AG09309 (cell line): ENCODE data around the gene BAHCC1.

Experiments used
- DNase-seq: peaks from one replicate; pipeline ENCODE4 v3.0.0-alpha.2; 2010; ENCODE audit warnings: low read depth
- H3K4me3 ChIP-seq: 2 replicates; pipeline ENCODE4 v1.5.1; 2011; ENCODE audit warnings: mild to moderate bottlenecking, low read depth, low read length, moderate library complexity; ENCODE audit not compliant: control insufficient read depth
- CTCF ChIP-seq: IDR thresholded peaks from 2 replicates; pipeline ENCODE4 v1.5.1; 2011; ENCODE audit warnings: mild to moderate bottlenecking, low read depth, low read length, inconsistent platforms; ENCODE audit not compliant: insufficient read depth, control insufficient read depth; ENCODE audit errors: missing control alignments

BAHCC1 gene

GRCh38 chr17:81370294-81370693, 25.0 kb upstream of the BAHCC1 start:
- no peak for DNase-seq
- no peak overlapping the region for H3K4me3 ChIP-seq
- TF ChIP-seq CTCF, result no peak

- no peak overlapping the region for H3K4me3 ChIP-seq
- DNase-seq, result no peak
- peak; percentile 72 for TF ChIP-seq CTCF
Measured at GRCh38 chr17:81371910-81372760, 23.1 kb upstream of the BAHCC1 start.

GRCh38 chr17:81373536-81374160, 21.6 kb upstream of the BAHCC1 start:
- H3K4me3 ChIP-seq, result no peak overlapping the region
- DNase-seq, result no peak
- no peak for TF ChIP-seq CTCF

- DNase-seq, result no peak
- H3K4me3 ChIP-seq, result no peak overlapping the region
- no peak for TF ChIP-seq CTCF
Measured at GRCh38 chr17:81374890-81375289, 20.4 kb upstream of the BAHCC1 start.

GRCh38 chr17:81376946-81377714, 18.1 kb upstream of the BAHCC1 start:
- H3K4me3 ChIP-seq, result no peak overlapping the region
- no peak for TF ChIP-seq CTCF
- no peak for DNase-seq

- no peak overlapping the region for H3K4me3 ChIP-seq
- no peak for DNase-seq
- TF ChIP-seq CTCF, result no peak
Measured at GRCh38 chr17:81378941-81379511, 16.2 kb upstream of the BAHCC1 start.
